ENCODE results near the gene NAA16.
"Not testable (repeated sequence)": the region's sequence is repeated elsewhere in the genome, so short reads cannot be mapped to it uniquely, and the experiment has no call there.

The NAA16 gene

GRCh38 chr13:41354416-41354815, 43.3 kb downstream of the NAA16 start:
- H3K27me3 ChIP-seq (ENCODE audit: insufficient read depth, poor library complexity, severe bottlenecking) = no peaks in the 10 kb centered on the region

GRCh38 chr13:41356385-41356648, 45.2 kb downstream of the NAA16 start:
- H3K27me3 ChIP-seq (ENCODE audit: insufficient read depth, poor library complexity, severe bottlenecking); DNase-seq (ENCODE audit: low read depth in 1 of 2, low spot score in 1 of 2); H3K4me3 ChIP-seq (replicated peaks; ENCODE audit: insufficient read depth, low read length): not testable (repeated sequence)
- H3K27ac ChIP-seq (replicated peaks) = peak overlapping the region; percentile 30

More at GRCh38 chr13:41354416-41354815, 43.3 kb downstream of the NAA16 start:
- Histone ChIP-seq H3K27ac (replicated peaks) (no peak overlapping the region), H3K4me3 (replicated peaks; ENCODE audit: insufficient read depth, low read length) (no peak overlapping the region)
- DNase-seq (ENCODE audit: low read depth in 1 of 2, low spot score in 1 of 2) = no peak
- no peak for TF ChIP-seq POLR2AphosphoS5 (IDR thresholded peaks at IDR 0.05; ENCODE audit: low read depth)
- TF ChIP-seq SPI1 (IDR thresholded peaks at IDR 0.05; ENCODE audit: borderline replicate concordance, low read depth) = no peak
- TF ChIP-seq REST (IDR thresholded peaks at IDR 0.05; ENCODE audit: insufficient replicate concordance, low read depth) = no peak
- TF ChIP-seq GABPA (IDR thresholded peaks at IDR 0.05; ENCODE audit: low read depth) = no peak
- no peak for TF ChIP-seq CTCF (IDR thresholded peaks at IDR 0.05; ENCODE audit: insufficient read depth, low read length)

GRCh38 chr13:41356786-41357185, 45.7 kb downstream of the NAA16 start:
- DNase-seq (ENCODE audit: low read depth in 1 of 2, low spot score in 1 of 2) = peak in 1 of 2 experiments; percentile 16
- no peak for TF ChIP-seq GABPA (IDR thresholded peaks at IDR 0.05; ENCODE audit: low read depth)
- no peak for TF ChIP-seq SPI1 (IDR thresholded peaks at IDR 0.05; ENCODE audit: borderline replicate concordance, low read depth)
- TF ChIP-seq POLR2AphosphoS5 (IDR thresholded peaks at IDR 0.05; ENCODE audit: low read depth) = no peak
- no peak for TF ChIP-seq REST (IDR thresholded peaks at IDR 0.05; ENCODE audit: insufficient replicate concordance, low read depth)
- TF ChIP-seq CTCF (IDR thresholded peaks at IDR 0.05; ENCODE audit: insufficient read depth, low read length) = no peak
- peak overlapping the region; percentile 30 for H3K27ac ChIP-seq (replicated peaks)

GRCh38 chr13:41361491-41361890, 50.4 kb downstream of the NAA16 start:
- DNase-seq (ENCODE audit: low read depth in 1 of 2, low spot score in 1 of 2) = no peak
- Histone ChIP-seq H3K4me3 (replicated peaks; ENCODE audit: insufficient read depth, low read length) (no peak overlapping the region), H3K27ac (replicated peaks) (no peak overlapping the region), H3K27me3 (ENCODE audit: insufficient read depth, poor library complexity, severe bottlenecking) (no peaks in the 10 kb centered on the region)
- TF ChIP-seq GABPA (IDR thresholded peaks at IDR 0.05; ENCODE audit: low read depth) (no peak), POLR2AphosphoS5 (IDR thresholded peaks at IDR 0.05; ENCODE audit: low read depth) (no peak)

More at GRCh38 chr13:41356786-41357185, 45.7 kb downstream of the NAA16 start:
- H3K27me3 ChIP-seq (ENCODE audit: insufficient read depth, poor library complexity, severe bottlenecking) = no peaks in the 10 kb centered on the region
- H3K4me3 ChIP-seq (replicated peaks; ENCODE audit: insufficient read depth, low read length) = no peak overlapping the region

- no peak for DNase-seq (ENCODE audit: low read depth in 1 of 2, low spot score in 1 of 2)
Measured at GRCh38 chr13:41364043-41364442, 53.0 kb downstream of the NAA16 start.

More at GRCh38 chr13:41364043-41364442, 53.0 kb downstream of the NAA16 start:
- Histone ChIP-seq H3K27me3 (ENCODE audit: insufficient read depth, poor library complexity, severe bottlenecking) (no peaks in the 10 kb centered on the region), H3K27ac (replicated peaks) (no peak overlapping the region), H3K4me3 (replicated peaks; ENCODE audit: insufficient read depth, low read length) (no peak overlapping the region)
- TF ChIP-seq GABPA (IDR thresholded peaks at IDR 0.05; ENCODE audit: low read depth) (no peak), SPI1 (IDR thresholded peaks at IDR 0.05; ENCODE audit: borderline replicate concordance, low read depth) (no peak), CTCF (IDR thresholded peaks at IDR 0.05; ENCODE audit: insufficient read depth, low read length) (no peak), POLR2AphosphoS5 (IDR thresholded peaks at IDR 0.05; ENCODE audit: low read depth) (no peak), REST (IDR thresholded peaks at IDR 0.05; ENCODE audit: insufficient replicate concordance, low read depth) (no peak)
